GM19463 (cell line): ENCODE data around the gene UCN3.
A peak's percentile ranks its signal among the peaks of the same experiment; 100 is the strongest.

Experiments
- ATAC-seq: cut with Tn5 transposase; IDR thresholded peaks from one replicate; pipeline ENCODE4 v1.9.1; 2021; ENCODE audit warnings: mild to moderate bottlenecking, moderate library complexity; ENCODE audit not compliant: unreplicated experiment

Gene UCN3, protein sequence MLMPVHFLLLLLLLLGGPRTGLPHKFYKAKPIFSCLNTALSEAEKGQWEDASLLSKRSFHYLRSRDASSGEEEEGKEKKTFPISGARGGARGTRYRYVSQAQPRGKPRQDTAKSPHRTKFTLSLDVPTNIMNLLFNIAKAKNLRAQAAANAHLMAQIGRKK

DNA sequence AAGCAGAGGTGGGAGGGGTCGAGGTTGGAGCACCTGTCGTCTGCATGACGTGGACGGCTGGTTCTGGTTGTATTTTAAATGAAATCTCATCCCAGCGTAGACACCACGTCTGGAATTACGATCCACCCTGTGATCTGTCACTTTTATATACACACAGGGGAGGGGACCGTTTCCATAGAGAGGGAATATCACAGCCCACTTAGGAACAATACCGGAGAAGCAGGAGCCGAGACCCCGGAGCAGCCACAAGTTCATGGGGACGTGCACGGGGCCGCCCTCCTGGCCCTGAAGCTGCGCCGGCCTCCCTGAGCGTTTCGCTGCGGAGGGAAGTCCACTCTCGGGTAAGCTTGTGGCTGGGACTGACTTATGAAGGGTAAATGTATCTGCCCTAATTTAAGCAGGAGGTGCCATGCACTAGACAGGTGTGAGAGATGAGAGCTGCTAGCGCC lies at the start of gene UCN3:
UCN3 (plus strand) TSS at position 77 of the 449 bp plus-strand sequence. CDS start 8,755 bp downstream, outside the sequence.
- ATAC-seq: no peak

- no peak for ATAC-seq
Measured at GRCh38 chr10:5317547-5318107, 47.1 kb upstream of the UCN3 start.

- no peak for ATAC-seq
Measured at GRCh38 chr10:5318148-5318547, 46.6 kb upstream of the UCN3 start.

DNA sequence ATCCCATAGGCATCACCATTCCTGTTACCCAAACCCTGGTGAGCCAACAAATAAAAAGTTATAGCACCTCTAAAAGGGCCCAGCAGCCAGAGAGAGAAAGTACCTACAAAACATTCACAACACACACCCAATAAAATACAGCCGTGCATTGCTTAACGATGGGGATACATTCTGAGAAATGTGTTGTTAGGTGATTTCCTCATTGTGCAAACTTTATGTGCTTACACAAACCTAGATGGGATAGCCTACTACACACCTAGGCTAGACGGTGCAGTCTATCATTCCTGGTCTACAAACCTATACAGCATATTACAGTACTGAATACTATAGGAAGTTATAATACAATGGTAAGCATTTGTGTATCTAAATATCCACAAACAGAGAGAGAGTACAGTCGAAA lies 44.9 kb upstream of the UCN3 start:
- no peak for ATAC-seq

DNA sequence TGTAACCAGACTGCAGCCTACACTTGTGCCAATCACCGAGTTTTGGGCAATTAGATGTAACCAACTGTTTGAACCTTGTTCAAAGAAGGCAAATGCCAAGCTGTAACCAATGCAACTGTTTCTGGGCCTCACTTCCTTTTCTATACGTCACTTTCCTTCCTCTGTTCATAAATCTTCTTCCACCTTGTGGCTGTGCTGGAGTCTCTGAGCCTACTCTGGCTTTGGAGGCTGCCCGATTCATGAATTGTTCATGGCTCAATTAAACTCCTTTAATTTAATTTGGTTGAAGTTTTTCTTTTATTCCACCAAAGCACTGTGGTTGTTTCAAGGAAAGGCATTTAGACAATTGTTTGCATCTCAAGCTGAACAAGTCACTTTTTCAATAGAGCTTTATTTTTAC lies 43.5 kb upstream of the UCN3 start:
- no peak for ATAC-seq

- no peak for ATAC-seq
Measured at GRCh38 chr10:5323446-5323845, 41.3 kb upstream of the UCN3 start.

- ATAC-seq: no peak
Measured at GRCh38 chr10:5325076-5325475, 39.7 kb upstream of the UCN3 start.

GRCh38 chr10:5334196-5334880 lies 30.4 kb upstream of the UCN3 start:
- no peak for ATAC-seq

- no peak for ATAC-seq
Measured at GRCh38 chr10:5338010-5338409, 26.8 kb upstream of the UCN3 start.

GRCh38 chr10:5343092-5343491 lies 21.7 kb upstream of the UCN3 start:
- no peak for ATAC-seq

DNA sequence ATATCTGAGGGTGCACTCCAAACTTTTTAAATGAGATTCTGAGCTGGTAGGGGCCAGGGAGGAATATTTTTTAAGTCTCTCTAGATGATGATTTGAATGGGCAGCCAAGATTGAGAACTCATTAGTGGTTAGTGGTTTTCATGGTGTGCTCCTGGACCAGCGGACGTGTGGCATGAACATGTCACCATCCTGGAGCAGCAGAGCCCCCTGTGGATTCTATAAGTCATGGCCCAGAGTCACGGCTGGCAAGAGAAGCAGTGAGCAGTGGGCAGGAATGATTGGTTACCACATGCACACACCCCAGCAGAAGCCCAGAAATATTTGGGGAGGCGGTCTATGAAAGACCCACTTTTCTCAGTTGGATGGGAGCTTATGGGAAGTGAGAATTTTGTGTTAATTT lies 21.2 kb upstream of the UCN3 start:
- no peak for ATAC-seq

DNA sequence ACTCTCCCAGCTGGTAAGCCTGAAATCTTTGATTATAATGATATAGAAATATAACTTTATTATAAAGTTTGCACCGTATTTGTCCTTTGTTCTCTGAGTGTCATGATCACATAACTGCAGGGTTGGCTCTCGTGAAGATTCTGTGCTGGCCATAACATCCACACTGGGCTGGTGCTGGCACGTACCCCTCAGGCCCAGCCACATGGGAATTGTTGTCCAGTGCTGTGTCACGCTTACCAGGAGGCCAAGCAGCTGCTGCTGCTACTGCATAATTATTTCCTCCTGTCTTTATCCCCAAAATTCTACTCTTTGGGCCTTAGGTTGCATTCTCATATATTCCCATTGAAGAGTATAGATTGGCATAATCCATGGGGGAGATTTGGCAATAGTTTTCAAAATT lies 20.8 kb upstream of the UCN3 start:
- ATAC-seq: no peak

DNA sequence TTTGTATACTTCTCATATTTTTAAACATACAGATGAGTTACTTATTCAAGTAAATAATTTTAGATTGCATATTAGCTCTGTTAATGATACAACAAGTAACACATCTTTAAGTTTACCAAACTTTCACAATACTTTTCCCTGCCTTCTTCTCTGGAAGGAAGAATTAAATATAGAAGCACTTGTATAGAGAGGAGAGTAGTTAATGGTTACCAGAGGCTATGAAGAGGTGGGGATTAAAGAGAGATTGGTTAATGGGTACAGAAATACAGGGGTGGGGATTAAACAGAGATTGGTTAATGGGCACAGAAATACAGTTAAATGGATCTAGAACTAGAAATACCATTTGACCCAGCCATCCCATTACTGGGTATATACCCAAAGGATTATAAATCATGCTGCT lies 20.0 kb upstream of the UCN3 start:
- ATAC-seq: no peak

- ATAC-seq: no peak
Measured at GRCh38 chr10:5346881-5347280, 17.9 kb upstream of the UCN3 start.

DNA sequence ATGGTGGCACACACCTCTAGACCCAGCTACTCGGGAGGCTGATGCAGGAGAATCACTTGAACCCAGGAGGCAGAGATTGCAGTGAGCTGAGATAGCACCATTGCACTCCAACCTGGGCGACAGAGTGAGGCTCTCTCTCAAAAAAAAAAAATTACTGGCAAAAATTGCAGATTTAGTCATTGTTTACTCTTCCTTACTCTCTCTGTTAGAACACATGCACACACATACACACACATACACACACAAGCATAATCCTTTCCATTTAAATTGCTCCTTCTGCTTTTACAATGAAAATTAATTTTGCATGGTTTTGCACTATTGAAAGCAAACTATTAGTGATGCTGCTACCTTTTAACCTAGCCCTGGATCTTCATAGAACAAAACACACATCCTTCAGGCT lies 15.4 kb upstream of the UCN3 start:
- no peak for ATAC-seq

- ATAC-seq: peak; percentile 87
Measured at GRCh38 chr10:5354068-5354467, 10.7 kb upstream of the UCN3 start.

- ATAC-seq: no peak
Measured at GRCh38 chr10:5355594-5356301, 9.0 kb upstream of the UCN3 start.

GRCh38 chr10:5356302-5356763 lies 8.4 kb upstream of the UCN3 start:
- no peak for ATAC-seq

DNA sequence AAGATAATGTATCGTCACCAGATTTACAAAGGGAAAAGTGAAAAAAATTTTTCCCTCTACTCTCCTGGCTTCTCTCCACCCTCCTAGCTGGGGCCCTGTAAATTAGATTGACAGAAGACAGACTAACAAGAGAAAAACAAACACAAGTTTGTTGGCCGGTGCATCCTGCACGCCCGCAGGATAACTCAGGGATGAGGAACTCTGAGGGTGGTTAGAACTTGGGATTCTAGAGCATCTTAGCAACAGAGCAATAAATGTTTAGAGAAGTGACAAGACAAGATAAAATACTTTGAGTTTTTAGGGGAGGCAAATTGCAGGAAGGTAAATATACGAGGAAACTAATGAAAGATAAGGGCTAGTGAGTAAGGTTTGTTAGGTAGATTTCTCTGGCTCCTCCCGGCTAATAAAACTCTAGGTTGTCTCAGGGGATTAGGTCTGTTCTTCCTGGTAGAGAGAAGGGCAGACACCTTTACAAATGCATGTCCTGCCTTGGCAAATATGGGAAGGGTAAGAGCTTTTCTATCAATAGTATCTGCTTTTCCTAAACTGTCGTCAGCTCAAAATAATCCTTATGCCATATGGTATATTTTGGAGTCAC lies 4.3 kb upstream of the UCN3 start:
- no peak for ATAC-seq

DNA sequence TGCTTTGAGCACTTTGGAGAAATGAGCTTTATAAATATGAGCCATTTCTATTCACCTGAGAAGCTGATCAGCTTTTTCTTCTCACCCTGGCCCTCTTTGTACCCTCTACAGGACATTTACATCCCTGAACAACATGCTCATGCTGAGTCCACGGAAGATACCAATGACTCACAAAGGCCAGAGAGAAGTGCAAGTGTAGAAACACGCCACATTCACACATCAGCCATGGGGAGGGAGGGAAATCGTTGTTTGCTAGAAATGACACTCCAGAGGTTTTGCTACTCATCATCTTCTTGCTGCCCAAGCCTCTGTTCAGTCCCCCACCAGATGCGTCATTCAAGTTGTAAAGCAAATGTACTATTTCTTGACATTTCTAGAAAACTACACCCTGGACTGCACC lies 2.8 kb upstream of the UCN3 start:
- ATAC-seq: no peak

GRCh38 chr10:5362873-5363272 lies 1.9 kb upstream of the UCN3 start:
- ATAC-seq: no peak
